PC-3 (cell line): ENCODE data around the gene NYAP2. TPM values are rescaled to one million over a fixed set of nuclear protein-coding genes. Genes with fewer than 3 reads are reported as not detected.
A peak's percentile ranks its signal among the peaks of the same experiment; 100 is the strongest.

ENCODE experiments used
- ATAC-seq: fragments of 200-7000 bp; cut with Tn5 transposase; 2 replicates; pipeline ENCODE4 v1.9.1; 2020; ENCODE audit warnings: mild to moderate bottlenecking, moderate library complexity
- BruUV-seq: library from RNA; stranded (reverse); fragments of 400-500 nt; replicated peaks from 2 replicates; lab custom pipeline; 2021; lab: Mats Ljungman, UMichigan
- CTCF ChIA-PET: fragments of 300-600 bp; sonication (Branson Sonifier 250); formaldehyde crosslinking; loops from one replicate; lab custom pipeline; 2022; ENCODE audit warnings: antibody characterized with exemption; lab: Charles Lee
- POLR2A ChIA-PET: fragments of 300-600 bp; sonication (Branson Sonifier 250); formaldehyde crosslinking; loops from one replicate; lab custom pipeline; 2022; ENCODE audit warnings: antibody characterized with exemption; ENCODE audit not compliant: unreplicated experiment; lab: Charles Lee
- DNase-seq: peaks from one replicate; pipeline ENCODE4 v3.0.0-alpha.2; 2015
- H2AFZ ChIP-seq: fragments of 300-600 bp; sonication (generic); 2 replicates; pipeline ENCODE4 v1.6.0; 2016; ENCODE audit warnings: antibody characterized with exemption, low read length
- H3F3A ChIP-seq: fragments of 300-600 bp; sonication (generic); one replicate; pipeline ENCODE4 v1.6.0; 2017; ENCODE audit warnings: antibody characterized with exemption, low read length, control low read depth, mild to moderate bottlenecking; ENCODE audit not compliant: unreplicated experiment
- H3K27ac ChIP-seq: fragments of 300-600 bp; sonication (generic); 2 replicates; pipeline ENCODE4 v1.5.1; 2016; ENCODE audit warnings: mild to moderate bottlenecking, low read length
- H3K27me3 ChIP-seq: fragments of 300-600 bp; sonication (generic); 2 replicates; pipeline ENCODE4 v1.6.1; 2016; ENCODE audit warnings: low read length, mixed read lengths
- H3K36me3 ChIP-seq: fragments of 300-600 bp; sonication (generic); 2 replicates; pipeline ENCODE4 v1.6.1; 2016; ENCODE audit warnings: low read depth, mixed run types, low read length, mixed read lengths
- H3K4me1 ChIP-seq: fragments of 300-600 bp; sonication (generic); 2 replicates; pipeline ENCODE4 v1.5.1; 2016; ENCODE audit warnings: low read length; ENCODE audit not compliant: insufficient read depth
- H3K4me2 ChIP-seq: fragments of 300-600 bp; sonication (generic); 2 replicates; pipeline ENCODE4 v1.6.0; 2016; ENCODE audit warnings: low read length
- H3K4me3 ChIP-seq: fragments of 300-600 bp; sonication (generic); 2 replicates; pipeline ENCODE4 v1.5.1; 2016; ENCODE audit warnings: mild to moderate bottlenecking, low read length, mixed read lengths
- H3K79me2 ChIP-seq: fragments of 300-600 bp; sonication (generic); 2 replicates; pipeline ENCODE4 v1.6.1; 2017; ENCODE audit warnings: low read length, mixed read lengths
- H3K9ac ChIP-seq: fragments of 300-600 bp; sonication (generic); 2 replicates; pipeline ENCODE4 v1.6.0; 2016; ENCODE audit warnings: mild to moderate bottlenecking, low read length
- H3K9me2 ChIP-seq: fragments of 300-600 bp; sonication (generic); replicated peaks from 2 replicates; pipeline ENCODE4 v1.6.1; 2016; ENCODE audit warnings: mixed run types, low read length, mixed read lengths
- H3K9me3 ChIP-seq: fragments of 300-600 bp; sonication (generic); 2 replicates; pipeline ENCODE4 v1.6.1; 2016; ENCODE audit warnings: low read length, mixed read lengths
- H4K20me1 ChIP-seq: fragments of 300-600 bp; sonication (generic); 2 replicates; pipeline ENCODE4 v1.6.1; 2016; ENCODE audit warnings: low read length, mixed read lengths
- CTCF ChIP-seq: fragments of 300-600 bp; sonication (generic); conservative IDR thresholded peaks from 2 replicates; pipeline ENCODE4 v1.5.1; 2017; ENCODE audit warnings: antibody characterized with exemption, low read depth, mild to moderate bottlenecking, low read length
- EZH2 ChIP-seq: fragments of 300-600 bp; sonication (generic); IDR thresholded peaks from one replicate; pipeline ENCODE4 v1.6.1; 2017; ENCODE audit warnings: antibody characterized with exemption, mild to moderate bottlenecking, low read length; ENCODE audit not compliant: unreplicated experiment
- EZH2phosphoT487 ChIP-seq: fragments of 300-600 bp; sonication (generic); IDR thresholded peaks from 2 replicates; pipeline ENCODE4 v1.6.1; 2018; ENCODE audit warnings: mild to moderate bottlenecking, antibody characterized with exemption, low read length, borderline replicate concordance
- intact Hi-C: fragments of 100-400 bp; cut with micrococcal nuclease; formaldehyde crosslinking; loops from 2 replicates; pipeline ENCODE4 v1.9.0; 2023
- total RNA-seq: library from RNA; depleted of rRNA; stranded (reverse); fragments of >200 nt; gene quantifications from 2 replicates; pipeline ENCODE4 v1.2.3, GENCODE V29; 2014

The NYAP2 gene
- total RNA-seq, 1 experiment from 2014 or later = not detected

DNA sequence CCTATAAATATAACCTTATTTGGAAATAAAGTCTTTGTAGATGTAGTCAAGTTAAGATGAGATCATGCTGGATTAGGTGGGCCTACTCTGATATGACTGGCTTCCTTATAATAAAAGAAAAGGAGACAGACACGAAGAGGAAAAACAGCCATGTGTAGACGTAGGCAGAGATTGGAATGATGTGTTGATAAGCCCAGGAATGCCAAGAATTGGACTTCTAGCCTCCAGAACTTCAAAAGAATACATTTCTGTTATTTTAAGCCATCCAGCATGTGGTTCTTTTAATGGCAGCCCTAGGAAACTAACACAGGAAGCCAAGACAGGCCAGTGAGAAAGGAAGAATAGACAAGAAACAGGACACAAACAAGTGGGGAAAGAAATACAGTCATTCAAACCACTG lies 68.6 kb downstream of the NYAP2 start:
- Histone ChIP-seq H3K79me2 (no peaks in the 10 kb centered on the region), H3K4me1 (no peaks in the 10 kb centered on the region), H3K9me2 (no peaks in the 10 kb centered on the region), H3K27ac (no peak overlapping the region), H3K27me3 (no peaks in the 10 kb centered on the region), H4K20me1 (no peaks in the 10 kb centered on the region), H2AFZ (no peak overlapping the region), H3F3A (no peaks in the 10 kb centered on the region), H3K36me3 (no peaks in the 10 kb centered on the region), H3K9me3 (no peaks in the 10 kb centered on the region), H3K9ac (no peak overlapping the region), H3K4me3 (no peak overlapping the region), H3K4me2 (no peak overlapping the region)
- DNase-seq = no peak
- intact Hi-C loops = no loop called here
- no peak for ATAC-seq
- CTCF ChIA-PET = no interaction called here
- BruUV-seq = no TSS peak
- POLR2A ChIA-PET = no interaction called here
- TF ChIP-seq CTCF = no peak
- no peak for TF ChIP-seq EZH2phosphoT487
- no peak for TF ChIP-seq EZH2

- DNase-seq (no peak), ATAC-seq (no peak)
- Histone ChIP-seq H3K4me3 (no peak overlapping the region), H3K9me3 (no peaks in the 10 kb centered on the region), H3K27ac (no peak overlapping the region), H3K36me3 (no peaks in the 10 kb centered on the region), H3F3A (no peaks in the 10 kb centered on the region), H3K4me1 (no peaks in the 10 kb centered on the region), H3K9me2 (no peaks in the 10 kb centered on the region), H3K79me2 (no peaks in the 10 kb centered on the region), H3K9ac (no peak overlapping the region), H3K27me3 (no peaks in the 10 kb centered on the region), H4K20me1 (no peaks in the 10 kb centered on the region), H3K4me2 (no peak overlapping the region), H2AFZ (no peak overlapping the region)
- ChIA-PET POLR2A (no interaction called here), CTCF (no interaction called here)
- TF ChIP-seq EZH2 = no peak
- no peak for TF ChIP-seq EZH2phosphoT487
- no peak for TF ChIP-seq CTCF
- BruUV-seq = no TSS peak
- intact Hi-C loops = no loop called here
Measured at GRCh38 chr2:225471039-225471438, 71.5 kb downstream of the NYAP2 start.

DNA sequence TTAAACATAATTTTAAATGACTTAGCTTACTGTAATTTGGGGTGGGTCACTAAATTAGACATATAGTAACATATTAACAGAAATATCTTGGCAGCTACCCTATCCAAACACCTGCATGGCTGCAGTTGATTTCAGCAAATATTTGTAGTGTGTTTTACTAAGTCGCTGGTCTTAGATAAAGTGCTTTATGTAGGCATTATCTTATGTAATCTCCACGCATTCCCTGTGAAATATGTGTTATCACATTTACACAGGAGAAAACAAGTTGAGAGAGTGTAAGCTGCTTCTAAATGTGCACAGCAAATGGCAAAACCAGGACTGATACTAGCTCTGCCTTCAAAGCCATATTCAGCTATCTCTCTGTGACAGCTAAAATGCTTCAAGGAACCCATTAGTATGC lies 72.0 kb downstream of the NYAP2 start:
- H4K20me1 ChIP-seq = no peaks in the 10 kb centered on the region
- ATAC-seq = peak; percentile 53

More for the DNA sequence above, 72.0 kb downstream of the NYAP2 start:
- H2AFZ ChIP-seq = no peak overlapping the region
- no peaks in the 10 kb centered on the region for H3K36me3 ChIP-seq
- POLR2A ChIA-PET = no interaction called here
- H3K9me3 ChIP-seq = no peaks in the 10 kb centered on the region
- CTCF ChIA-PET = no interaction called here
- no peak for TF ChIP-seq EZH2
- no peak for TF ChIP-seq EZH2phosphoT487
- no peak for TF ChIP-seq CTCF
- no peak overlapping the region for H3K4me3 ChIP-seq
- no peak overlapping the region for H3K27ac ChIP-seq
- no TSS peak for BruUV-seq
- H3K9ac ChIP-seq = no peak overlapping the region
- intact Hi-C loops = no loop called here
- no peaks in the 10 kb centered on the region for H3K4me1 ChIP-seq
- H3K27me3 ChIP-seq = no peaks in the 10 kb centered on the region
- no peaks in the 10 kb centered on the region for H3F3A ChIP-seq
- H3K79me2 ChIP-seq = no peaks in the 10 kb centered on the region
- H3K4me2 ChIP-seq = no peak overlapping the region
- no peaks in the 10 kb centered on the region for H3K9me2 ChIP-seq
- no peak for DNase-seq
